B cell (primary cell): Measurements from ENCODE around the gene RNF183. TPM values are rescaled to one million over a fixed set of nuclear protein-coding genes. Genes with fewer than 3 reads are reported as not detected.

Source experiments
- ATAC-seq: fragments of 200-7000 bp; cut with Tn5 transposase; one replicate; pipeline ENCODE4 v1.10.0; 2021; ENCODE audit warnings: low read depth, mild to moderate bottlenecking, moderate number of reproducible peaks, moderate library complexity
- CTCF ChIA-PET: fragments of 350-600 bp; sonication (Branson Sonifier 250); formaldehyde crosslinking; loops from one replicate; lab custom pipeline; 2021; ENCODE audit warnings: antibody characterized with exemption, inconsistent platforms; lab: Charles Lee
- POLR2A ChIA-PET: fragments of 350-600 bp; sonication (Branson Sonifier 250); formaldehyde crosslinking; loops from one replicate; lab custom pipeline; 2021; ENCODE audit warnings: antibody characterized with exemption; lab: Charles Lee
- DNase-seq: peaks from one replicate; pipeline ENCODE4 v3.0.0; 2013
- H2AFZ ChIP-seq: 2 replicates; pipeline ENCODE4 v1.6.1; 2012; ENCODE audit warnings: mild to moderate bottlenecking, low read depth, low read length; ENCODE audit not compliant: insufficient read depth, poor library complexity, severe bottlenecking
- H3K27ac ChIP-seq, 2 donors: 1 replicate in 1 of 2; 2 replicates in 1 of 2; pipeline ENCODE4 v1.5.1; 2012 to 2013; ENCODE audit warnings: low read length in 2 of 2, mild to moderate bottlenecking in 2 of 2, moderate library complexity in 1 of 2
- H3K27me3 ChIP-seq, 4 experiments: fragments of 200-600 bp in 1 of 4; sonication (generic) in 1 of 4; replicated peaks in 1 of 4; 1 replicate in 2 of 4; 2 replicates in 2 of 4; pipeline versions ENCODE4 v1.6.1 to v1.7.0; 2013 to 2016; ENCODE audit warnings: low read length in 3 of 4, mild to moderate bottlenecking in 2 of 4, mixed read lengths in 1 of 4, moderate library complexity in 1 of 4; ENCODE audit not compliant: insufficient read depth in 4 of 4, control insufficient read depth in 3 of 4; ENCODE audit errors: control extremely low read depth in 1 of 4
- H3K36me3 ChIP-seq, 2 experiments: replicated peaks in 1 of 2; 1 replicate in 1 of 2; 2 replicates in 1 of 2; pipeline versions ENCODE4 v1.6.1 to v1.7.1; 2013; ENCODE audit warnings: low read length in 1 of 2; ENCODE audit not compliant: insufficient read depth in 2 of 2, control insufficient read depth in 1 of 2; ENCODE audit errors: control extremely low read depth in 1 of 2, extremely low read depth in 1 of 2
- H3K4me1 ChIP-seq, 2 donors: fragments of 200-600 bp in 1 of 2; sonication (generic) in 1 of 2; 1 replicate in 1 of 2; 2 replicates in 1 of 2; pipeline versions ENCODE4 v1.5.1 to v1.6.1; 2013 to 2017; ENCODE audit warnings: low read length in 2 of 2; ENCODE audit not compliant: control insufficient read depth in 2 of 2, insufficient read depth in 2 of 2
- H3K4me2 ChIP-seq: replicated peaks from 2 replicates; pipeline ENCODE3; 2012; ENCODE audit warnings: mild to moderate bottlenecking, low read depth, low read length; ENCODE audit not compliant: poor library complexity, severe bottlenecking
- H3K4me3 ChIP-seq, 5 experiments: fragments of 200-600 bp in 1 of 5; sonication (generic) in 1 of 5; 1 replicate in 3 of 5; 2 replicates in 2 of 5; pipeline versions ENCODE4 v1.5.1 to v1.7.0; 2011 to 2016; ENCODE audit warnings: low read length in 4 of 5, mild to moderate bottlenecking in 4 of 5, low read depth in 2 of 5, control low read depth in 1 of 5, moderate library complexity in 1 of 5; ENCODE audit not compliant: insufficient read depth in 1 of 5; ENCODE audit errors: control extremely low read depth in 1 of 5, extremely low read depth in 1 of 5
- H3K79me2 ChIP-seq: fragments of 200-600 bp; sonication (generic); one replicate; pipeline ENCODE4 v1.6.0; 2016; ENCODE audit warnings: low read length; ENCODE audit not compliant: control insufficient read depth, insufficient read depth
- H3K9ac ChIP-seq: fragments of 200-600 bp; sonication (generic); 2 replicates; pipeline ENCODE4 v1.6.1; 2017; ENCODE audit warnings: mild to moderate bottlenecking, low read length, moderate library complexity
- H3K9me3 ChIP-seq, 3 donors: one replicate each; pipeline versions ENCODE4 v1.6.1 to v1.7.1; 2013; ENCODE audit warnings: low read length in 2 of 3; ENCODE audit not compliant: control insufficient read depth in 2 of 3, insufficient read depth in 1 of 3; ENCODE audit errors: control extremely low read depth in 1 of 3
- H4K20me1 ChIP-seq: 2 replicates; pipeline ENCODE4 v1.6.0; 2012; ENCODE audit warnings: mild to moderate bottlenecking, low read length; ENCODE audit not compliant: insufficient read depth, control insufficient read depth, poor library complexity, severe bottlenecking
- H3K27ac Mint-ChIP-seq: one replicate; pipeline ENCODE4 v1.8.0; 2021; ENCODE audit warnings: mixed read lengths
- H3K27me3 Mint-ChIP-seq: one replicate; pipeline ENCODE4 v1.8.0; 2021; ENCODE audit warnings: mixed read lengths
- H3K4me1 Mint-ChIP-seq: one replicate; pipeline ENCODE4 v1.8.0; 2021; ENCODE audit warnings: mixed read lengths
- H3K4me3 Mint-ChIP-seq: one replicate; pipeline ENCODE4 v1.8.0; 2021; ENCODE audit warnings: mixed read lengths
- H3K9me3 Mint-ChIP-seq: one replicate; pipeline ENCODE4 v1.8.0; 2022; ENCODE audit warnings: mixed read lengths; ENCODE audit not compliant: insufficient read depth
- CTCF ChIP-seq: fragments of 200-600 bp; IDR thresholded peaks from one replicate; pipeline ENCODE4 v1.8.0; 2022; ENCODE audit warnings: antibody characterized with exemption, mild to moderate bottlenecking
- EZH2 ChIP-seq: IDR thresholded peaks from 2 replicates; pipeline ENCODE4 v1.6.1; 2012; ENCODE audit warnings: borderline replicate concordance, low read depth, mild to moderate bottlenecking, moderate library complexity, low read length; ENCODE audit not compliant: insufficient read depth, poor library complexity, severe bottlenecking
- WGBS: methylation state at CpG from one replicate; pipeline ENCODE4 v1.1.5; 2013; ENCODE audit warnings: missing lambda C conversion rate; ENCODE audit not compliant: insufficient coverage; 5-methylcytosine and 5-hydroxymethylcytosine counted together
- intact Hi-C: fragments of 100-400 bp; cut with micrococcal nuclease; formaldehyde crosslinking; loops from one replicate; pipeline ENCODE4 v1.10.0; 2022
- polyA plus RNA-seq: library from polyadenylated mRNA; depleted of rRNA; stranded (reverse); fragments of >200 nt; gene quantifications from 2 replicates; pipeline ENCODE4 v1.2.3, GENCODE V29; 2012
- total RNA-seq, 2 donors: library from RNA; stranded (reverse); fragments of 120-200 nt in 1 of 2; gene quantifications; 1 replicate in 1 of 2; 2 replicates in 1 of 2; pipeline versions ENCODE4 v1.2.3 to v1.2.4, GENCODE V29; 2013 to 2022

Gene RNF183
- total and polyA plus RNA-seq, 2 donors (not counting 1 experiment from before 2014, with no cell fraction given): 0.04 TPM; not detected in 1

- no peak for DNase-seq
- Histone ChIP-seq H3K27ac (peak overlapping the region in 1 of 2 donors; percentile 1), H3K4me2 (no peak overlapping the region), H3K9ac (no peak overlapping the region), H2AFZ (no peak overlapping the region), H4K20me1 (no peaks in the 10 kb centered on the region), H3K4me3 (no peak overlapping the region), H3K36me3 (peaks cover 2 to 38% of the 10 kb centered on the region in 2 experiments), H3K4me1 (no peaks in the 10 kb centered on the region), H3K27me3 (no peaks in the 10 kb centered on the region), H3K79me2 (no peaks in the 10 kb centered on the region), H3K9me3 (no peaks in the 10 kb centered on the region)
- Mint-ChIP-seq H3K9me3 (no peaks in the 10 kb centered on the region), H3K4me1 (no peaks in the 10 kb centered on the region), H3K4me3 (no peak overlapping the region), H3K27ac (no peak overlapping the region), H3K27me3 (no peaks in the 10 kb centered on the region)
- CTCF ChIA-PET: no interaction called here
- WGBS: 49% methylated on average over 5 of the region's 7 CpGs
- POLR2A ChIA-PET: no interaction called here
- intact Hi-C loops: no loop called here
- TF ChIP-seq EZH2: no peak
- no peak for TF ChIP-seq CTCF
- ATAC-seq: no peak
Observed at GRCh38 chr9:113293285-113293878, 9.8 kb downstream of the RNF183 start.

GRCh38 chr9:113290052-113290607 lies 13.0 kb downstream of the RNF183 start:
- H3K36me3 ChIP-seq: peaks cover 5 to 67% of the 10 kb centered on the region in 2 experiments
- ATAC-seq (no peak), DNase-seq (no peak)
- H3K9ac ChIP-seq: no peak overlapping the region
- no peak overlapping the region for H3K4me2 ChIP-seq
- no peak overlapping the region for H3K27ac Mint-ChIP-seq
- ChIA-PET CTCF (interaction anchor here (0.7 to 1.3 kb wide), 3 partner anchors 9 to 368 kb away, joined by 3 to 5 read pairs (median 4); no protein-coding TSS in a partner anchor), POLR2A (no interaction called here)
- H3K4me3 Mint-ChIP-seq: no peak overlapping the region
- H3K27ac ChIP-seq: no peak overlapping the region
- H3K79me2 ChIP-seq: no peaks in the 10 kb centered on the region
- H3K4me1 ChIP-seq: no peaks in the 10 kb centered on the region
- H3K4me3 ChIP-seq: no peak overlapping the region
- H3K4me1 Mint-ChIP-seq: no peaks in the 10 kb centered on the region
- no peaks in the 10 kb centered on the region for H4K20me1 ChIP-seq
- TF ChIP-seq EZH2 (no peak), CTCF (no peak)
- no peaks in the 10 kb centered on the region for H3K27me3 Mint-ChIP-seq
- H2AFZ ChIP-seq: no peak overlapping the region
- H3K27me3 ChIP-seq: no peaks in the 10 kb centered on the region
- intact Hi-C loops: no loop called here
- H3K9me3 ChIP-seq: no peaks in the 10 kb centered on the region
- 100% methylated on average over 5 of the region's 6 CpGs for WGBS
- no peaks in the 10 kb centered on the region for H3K9me3 Mint-ChIP-seq
